ENCODE data around the gene C6orf132.

Gene C6orf132

DNA sequence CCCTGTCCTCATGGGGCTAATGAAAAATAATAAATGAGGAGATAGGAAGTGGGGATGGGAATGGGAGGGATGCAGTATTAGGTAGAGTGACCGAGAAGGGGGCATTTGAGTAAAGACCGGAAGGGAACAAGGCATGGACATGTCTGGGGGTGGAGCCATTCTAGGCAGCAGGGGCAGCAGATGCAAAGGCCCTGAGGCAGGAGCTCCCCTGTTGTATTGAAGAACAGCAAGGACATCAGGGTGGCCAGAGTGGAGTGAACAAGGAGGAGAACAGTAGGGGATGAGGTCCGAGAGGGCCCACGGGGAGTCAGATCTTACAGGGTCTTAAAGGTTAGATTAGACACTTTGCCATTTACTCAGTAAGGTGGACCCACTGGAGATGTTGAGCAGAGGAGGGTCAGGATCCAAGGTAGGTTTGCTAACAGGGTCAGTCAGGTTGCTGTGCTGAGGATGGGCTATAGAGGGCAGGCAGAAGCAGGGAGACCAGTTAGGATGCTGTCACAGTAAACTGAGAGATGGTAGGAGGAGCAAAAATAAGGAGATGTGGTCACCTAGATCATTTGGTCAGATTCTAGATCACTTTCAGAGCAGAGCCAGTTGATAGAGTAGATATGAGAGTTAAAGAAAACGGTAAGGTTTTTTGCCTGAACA lies 73.4 kb downstream of the C6orf132 start:
- no peak for DNase-seq

DNA sequence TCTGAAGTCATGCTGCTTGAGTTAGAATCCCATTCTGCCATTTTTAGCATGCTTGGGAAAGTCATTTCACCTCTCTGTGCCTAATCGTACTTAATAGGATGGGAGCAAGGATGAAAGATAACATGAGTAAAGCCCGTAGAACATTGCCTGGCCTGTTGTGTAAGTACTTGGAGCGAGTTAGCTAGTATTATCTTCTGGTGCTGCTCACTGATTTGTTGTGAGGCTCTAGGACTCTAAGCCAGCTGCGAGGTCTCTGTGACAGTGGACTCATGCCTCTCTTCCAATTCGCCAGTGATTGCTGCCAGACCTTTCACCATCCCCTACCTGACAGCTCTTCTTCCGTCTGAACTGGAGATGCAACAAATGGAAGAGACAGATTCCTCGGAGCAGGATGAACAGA lies 74.2 kb downstream of the C6orf132 start:
- DNase-seq = no peak

DNA sequence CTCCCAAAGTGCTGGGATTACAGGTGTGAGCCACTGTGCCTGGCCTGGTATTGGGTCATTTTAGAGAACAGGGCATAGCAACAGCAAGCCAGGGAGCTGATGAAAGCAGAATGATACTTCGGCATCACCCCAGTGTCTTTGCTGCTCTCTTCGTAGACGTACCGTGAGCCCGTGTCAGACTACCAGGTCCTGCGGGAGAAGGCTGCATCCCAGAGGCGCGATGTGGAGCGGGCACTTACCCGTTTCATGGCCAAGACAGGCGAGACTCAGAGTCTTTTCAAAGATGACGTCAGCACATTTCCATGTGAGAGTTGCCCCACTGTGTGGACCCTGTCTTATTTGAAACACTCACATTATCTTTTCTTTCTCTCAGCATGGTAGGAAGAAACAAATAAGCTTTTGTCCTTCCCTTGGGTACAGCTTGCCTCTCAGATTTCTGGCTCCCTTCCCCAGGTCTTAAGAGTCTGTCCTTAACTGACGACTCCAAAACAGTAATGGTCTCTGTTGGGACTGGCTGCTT lies 76.2 kb downstream of the C6orf132 start:
- DNase-seq = no peak

DNA sequence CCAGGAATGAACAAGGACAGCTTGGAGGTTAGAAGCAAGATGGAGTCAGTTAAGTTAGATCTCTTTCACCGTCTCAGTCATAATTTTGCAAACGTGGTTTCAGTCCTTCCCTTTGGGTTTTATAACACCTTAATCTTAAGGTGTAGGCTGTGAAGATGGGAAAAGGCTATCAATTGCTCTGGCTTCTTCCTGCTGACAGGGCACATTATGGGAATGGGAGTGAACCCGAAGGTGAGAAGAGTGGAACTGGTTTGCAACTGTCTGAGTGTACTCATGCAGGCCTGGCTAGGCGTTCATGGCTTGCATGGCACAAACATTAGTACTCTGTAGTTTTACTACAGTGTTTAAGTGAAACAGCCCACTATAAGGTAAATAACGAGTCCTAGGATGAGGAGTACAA lies 82.7 kb downstream of the C6orf132 start:
- DNase-seq = no peak

DNA sequence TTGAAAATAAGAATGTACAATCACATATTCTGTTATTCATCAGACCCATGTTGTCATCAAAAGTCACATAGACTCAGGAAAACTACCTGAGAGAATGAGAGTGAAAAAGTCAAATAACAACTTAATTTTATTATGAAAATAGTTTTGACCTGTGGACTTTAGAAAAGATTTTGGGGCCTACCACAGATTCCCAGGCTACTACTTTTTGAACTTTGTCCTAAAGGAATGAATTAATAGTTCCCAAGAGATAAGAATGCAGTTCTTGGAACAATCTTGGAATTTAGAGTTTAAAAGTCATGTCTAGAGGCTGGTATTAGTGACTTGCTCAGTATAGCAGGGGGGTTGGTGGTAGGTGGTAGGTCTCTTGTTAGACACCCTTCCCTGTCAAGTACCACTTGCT lies 88.8 kb downstream of the C6orf132 start:
- no peak for DNase-seq

DNA sequence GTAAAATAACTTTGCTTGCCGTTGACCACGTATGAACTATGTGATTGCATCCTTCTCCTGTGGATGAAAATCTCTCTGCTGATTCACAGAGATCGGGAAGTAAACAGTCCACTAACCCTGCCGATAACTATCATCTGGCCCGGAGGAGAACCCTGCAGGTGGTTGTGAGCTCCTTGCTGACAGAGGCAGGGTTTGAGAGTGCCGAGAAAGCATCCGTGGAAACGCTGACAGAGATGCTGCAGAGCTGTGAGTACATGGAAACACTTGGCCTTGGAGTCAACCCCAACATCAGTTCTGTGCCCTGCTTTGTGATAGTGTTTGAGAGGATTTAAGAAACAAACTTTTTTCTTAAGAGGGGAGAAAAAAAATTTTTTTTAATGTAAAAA lies 91.2 kb downstream of the C6orf132 start:
- DNase-seq = no peak

All from activated CD4-positive, alpha-beta T cell treated with anti-CD3 and anti-CD28 coated beads, Interleukin-2, amount 50 U/mL, for 1 hour (primary cell).